ENCODE measurements around the gene FAM163B.
A peak's percentile ranks its signal among the peaks of the same experiment; 100 is the strongest.

Gene FAM163B

DNA sequence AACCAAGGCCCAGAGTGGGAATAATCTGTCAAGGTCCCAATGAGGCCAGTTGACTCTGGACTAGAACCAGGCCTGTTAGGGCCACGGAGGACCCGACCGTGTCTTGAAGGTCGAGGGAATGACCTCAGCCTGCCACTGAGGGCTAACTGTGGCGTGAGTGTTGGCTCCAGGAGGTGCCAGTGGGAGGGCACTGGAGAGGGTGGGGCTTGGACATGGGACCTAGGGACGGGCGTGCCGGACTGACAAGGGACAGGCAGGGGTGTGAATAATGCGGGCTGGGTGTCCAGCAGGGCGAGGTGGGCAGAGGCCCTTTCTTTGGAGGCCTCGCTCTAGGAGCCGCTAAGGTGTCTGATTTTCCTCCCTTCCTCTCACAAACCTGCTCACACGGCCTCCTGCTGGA is 67.2 kb downstream of the FAM163B start:
- no peak overlapping the region for H3K4me3 ChIP-seq (ENCODE audit: extremely low read depth, insufficient read depth, low read length, poor library complexity, severe bottlenecking)
- WGBS, 2 experiments (ENCODE audit: insufficient coverage in 2 of 2): 82 to 92% methylated on average over 5 to 7 of the region's 13 CpGs
- peaks cover 37% of the 10 kb centered on the region for H3K4me1 ChIP-seq (ENCODE audit: control insufficient read depth, insufficient read depth, low read length, poor library complexity, severe bottlenecking)
- H3K9me3 ChIP-seq (ENCODE audit: control insufficient read depth, low read length): no peaks in the 10 kb centered on the region
- peaks cover 83% of the 10 kb centered on the region for H3K36me3 ChIP-seq (ENCODE audit: control insufficient read depth, insufficient read depth, low read length)
- no peak overlapping the region for H3K27ac ChIP-seq (ENCODE audit: low read depth, low read length, severe bottlenecking)

DNA sequence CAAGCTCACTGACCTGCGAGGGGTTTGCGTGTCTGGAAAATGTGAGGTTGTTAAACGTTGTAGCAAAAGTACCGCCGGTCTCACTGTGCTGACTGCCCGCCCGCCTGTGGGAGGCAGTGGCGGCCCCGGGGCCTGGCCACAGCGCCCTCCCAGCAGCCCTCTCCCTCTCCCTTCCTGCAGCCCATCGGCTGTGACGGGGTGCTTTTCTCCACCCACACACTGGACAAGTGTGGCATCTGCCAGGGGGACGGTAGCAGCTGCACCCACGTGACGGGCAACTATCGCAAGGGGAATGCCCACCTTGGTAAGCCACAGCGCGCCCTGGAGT is 68.5 kb downstream of the FAM163B start:
- H3K36me3 ChIP-seq (ENCODE audit: control insufficient read depth, insufficient read depth, low read length): peaks cover 80% of the 10 kb centered on the region
- H3K9me3 ChIP-seq (ENCODE audit: control insufficient read depth, low read length): no peaks in the 10 kb centered on the region
- H3K27ac ChIP-seq (ENCODE audit: low read depth, low read length, severe bottlenecking): no peak overlapping the region
- 84 to 88% methylated on average over 16 to 18 of the region's 18 CpGs for WGBS, 2 experiments (ENCODE audit: insufficient coverage in 2 of 2)
- no peak overlapping the region for H3K4me3 ChIP-seq (ENCODE audit: extremely low read depth, insufficient read depth, low read length, poor library complexity, severe bottlenecking)
- peaks cover 40% of the 10 kb centered on the region for H3K4me1 ChIP-seq (ENCODE audit: control insufficient read depth, insufficient read depth, low read length, poor library complexity, severe bottlenecking)

DNA sequence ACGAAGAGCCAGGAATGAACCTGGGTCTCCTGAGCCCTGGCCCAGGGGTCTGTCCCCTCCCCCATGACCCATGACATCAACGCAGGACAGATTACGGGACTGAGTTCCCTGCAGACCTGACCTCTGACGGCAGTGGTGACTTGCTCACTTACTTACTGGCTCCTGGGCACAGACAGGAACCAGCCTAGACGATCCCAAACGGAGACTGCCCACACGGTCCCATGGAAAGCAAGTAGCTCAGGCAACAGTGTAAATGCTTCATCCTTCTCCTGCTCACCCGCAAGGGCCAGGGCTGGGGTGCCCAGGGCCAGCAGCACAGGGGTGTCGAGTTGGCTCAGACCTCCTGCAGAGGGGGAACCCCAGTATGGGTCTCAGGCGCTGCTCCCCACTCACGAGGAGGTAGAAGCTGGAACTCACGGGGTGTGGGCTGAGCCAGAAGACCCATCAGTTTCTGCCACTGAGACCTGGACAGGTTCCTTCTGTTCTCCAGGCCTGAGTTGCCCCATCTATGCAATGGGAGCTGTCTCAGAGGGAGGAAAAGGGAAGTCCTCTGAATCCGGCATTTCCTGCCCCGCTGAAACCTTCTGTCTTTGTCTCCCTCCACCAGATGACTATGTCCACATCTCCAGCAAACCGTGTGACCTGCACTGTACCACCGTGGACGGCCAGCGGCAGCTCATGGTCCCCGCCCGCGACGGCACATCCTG is 69.0 kb downstream of the FAM163B start:
- Histone ChIP-seq H3K9me3 (ENCODE audit: control insufficient read depth, low read length) (no peaks in the 10 kb centered on the region), H3K4me3 (ENCODE audit: extremely low read depth, insufficient read depth, low read length, poor library complexity, severe bottlenecking) (no peak overlapping the region), H3K36me3 (ENCODE audit: control insufficient read depth, insufficient read depth, low read length) (peaks cover 75% of the 10 kb centered on the region), H3K4me1 (ENCODE audit: control insufficient read depth, insufficient read depth, low read length, poor library complexity, severe bottlenecking) (peaks cover 38% of the 10 kb centered on the region), H3K27ac (ENCODE audit: low read depth, low read length, severe bottlenecking) (peak overlapping the region; percentile 29)
- 87 to 88% methylated on average over 16 to 22 of the region's 22 CpGs for WGBS, 2 experiments (ENCODE audit: insufficient coverage in 2 of 2)

DNA sequence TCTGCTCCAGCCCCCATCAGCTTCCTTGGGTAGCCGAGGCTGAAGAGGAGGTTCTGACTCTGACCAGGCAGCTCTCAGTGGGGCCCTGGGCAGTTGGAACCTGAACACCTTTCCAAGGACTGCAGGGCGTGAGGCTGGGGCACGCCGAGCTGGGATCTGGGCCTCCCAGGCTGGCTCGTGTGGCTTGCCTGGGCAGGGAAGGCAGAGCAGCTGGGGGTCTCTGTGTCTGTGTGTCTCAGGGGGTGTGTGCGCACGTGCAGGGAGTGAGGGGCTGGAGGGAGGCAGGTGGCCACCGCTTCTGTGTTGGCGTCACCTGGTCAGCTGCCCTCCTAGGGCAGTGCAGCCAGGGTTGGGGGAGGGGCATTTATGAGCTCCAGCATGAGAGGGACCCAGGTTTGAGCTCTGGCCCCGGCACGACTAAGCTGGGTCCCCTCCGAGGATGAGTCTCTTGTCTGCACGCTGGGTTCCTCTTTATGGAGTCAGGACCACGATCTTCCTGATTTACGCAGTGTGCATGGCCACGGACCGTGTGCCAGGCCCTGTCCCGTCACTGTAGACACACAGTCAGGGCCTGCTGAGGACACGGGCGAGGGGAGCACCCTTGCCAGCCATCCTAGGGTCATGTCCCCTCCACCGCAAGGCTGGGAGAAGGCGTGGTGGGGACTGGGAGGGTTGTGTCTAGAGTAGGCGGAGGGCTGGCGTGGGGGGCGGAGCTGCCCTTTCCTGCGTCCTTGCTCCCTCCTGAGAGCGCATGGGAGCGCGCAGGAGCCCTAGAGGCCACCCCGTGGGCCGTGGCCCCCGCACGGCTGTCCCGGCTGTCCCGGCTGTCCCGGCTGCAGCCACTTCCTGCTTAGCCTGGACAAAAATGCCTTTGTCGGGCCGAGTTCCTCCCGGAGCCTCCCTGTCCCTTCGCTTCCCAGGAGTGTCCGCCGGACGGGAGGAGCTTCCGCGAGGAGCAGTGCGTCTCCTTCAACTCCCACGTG is 70.0 kb downstream of the FAM163B start:
- H3K4me1 ChIP-seq (ENCODE audit: control insufficient read depth, insufficient read depth, low read length, poor library complexity, severe bottlenecking): peaks cover 36% of the 10 kb centered on the region
- H3K9me3 ChIP-seq (ENCODE audit: control insufficient read depth, low read length): no peaks in the 10 kb centered on the region
- 81 to 83% methylated on average over 35 to 47 of the region's 47 CpGs for WGBS, 2 experiments (ENCODE audit: insufficient coverage in 2 of 2)
- peak overlapping the region; percentile 29 for H3K27ac ChIP-seq (ENCODE audit: low read depth, low read length, severe bottlenecking)
- H3K4me3 ChIP-seq (ENCODE audit: extremely low read depth, insufficient read depth, low read length, poor library complexity, severe bottlenecking): no peak overlapping the region
- peaks cover 66% of the 10 kb centered on the region for H3K36me3 ChIP-seq (ENCODE audit: control insufficient read depth, insufficient read depth, low read length)

DNA sequence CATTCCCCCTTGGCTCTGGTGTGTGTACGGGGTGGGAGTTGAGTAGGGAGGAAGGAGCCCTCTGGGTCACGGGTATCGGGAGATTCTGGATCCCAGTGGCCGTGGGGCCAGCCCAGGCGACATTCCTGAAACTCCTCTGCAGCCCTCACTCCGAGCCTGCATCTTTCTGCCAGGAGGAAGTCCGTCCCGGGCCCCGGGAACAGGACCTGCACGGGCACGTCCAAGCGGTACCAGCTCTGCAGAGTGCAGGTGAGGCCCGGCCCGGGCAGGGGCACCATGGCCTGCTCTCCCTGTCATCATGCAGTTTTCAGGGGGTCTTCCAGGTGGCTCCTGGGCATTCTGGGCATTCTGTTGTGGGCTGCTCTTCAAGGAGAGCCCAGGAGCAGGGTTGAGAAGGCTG is 71.0 kb downstream of the FAM163B start:
- H3K9me3 ChIP-seq (ENCODE audit: control insufficient read depth, low read length): no peaks in the 10 kb centered on the region
- 96 to 98% methylated on average over 13 to 14 of the region's 14 CpGs for WGBS, 2 experiments (ENCODE audit: insufficient coverage in 2 of 2)
- H3K4me3 ChIP-seq (ENCODE audit: extremely low read depth, insufficient read depth, low read length, poor library complexity, severe bottlenecking): no peak overlapping the region
- H3K4me1 ChIP-seq (ENCODE audit: control insufficient read depth, insufficient read depth, low read length, poor library complexity, severe bottlenecking): peaks cover 45% of the 10 kb centered on the region
- H3K27ac ChIP-seq (ENCODE audit: low read depth, low read length, severe bottlenecking): no peak overlapping the region
- H3K36me3 ChIP-seq (ENCODE audit: control insufficient read depth, insufficient read depth, low read length): peaks cover 57% of the 10 kb centered on the region

DNA sequence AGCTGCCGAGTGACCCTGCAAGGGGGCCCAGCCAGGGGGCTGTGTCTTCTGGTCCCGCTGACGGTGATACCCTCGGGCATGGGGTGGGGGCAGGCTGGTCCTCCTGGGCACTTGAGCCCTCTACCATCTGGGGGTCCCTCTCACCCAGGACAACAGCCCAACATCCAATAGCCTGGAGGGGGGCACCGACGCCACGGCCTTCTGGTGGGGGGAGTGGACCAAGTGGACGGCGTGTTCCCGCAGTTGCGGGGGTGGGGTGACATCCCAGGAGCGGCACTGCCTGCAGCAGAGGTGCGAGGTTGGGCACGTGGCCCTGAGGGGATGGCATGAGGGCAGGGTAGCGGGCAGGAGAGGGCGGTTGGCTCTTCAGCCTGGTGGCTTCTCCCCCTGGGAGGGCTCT is 71.9 kb downstream of the FAM163B start:
- Histone ChIP-seq H3K4me3 (ENCODE audit: extremely low read depth, insufficient read depth, low read length, poor library complexity, severe bottlenecking) (peak overlapping the region; percentile 5), H3K36me3 (ENCODE audit: control insufficient read depth, insufficient read depth, low read length) (peaks cover 48% of the 10 kb centered on the region), H3K27ac (ENCODE audit: low read depth, low read length, severe bottlenecking) (no peak overlapping the region), H3K4me1 (ENCODE audit: control insufficient read depth, insufficient read depth, low read length, poor library complexity, severe bottlenecking) (peaks cover 48% of the 10 kb centered on the region), H3K9me3 (ENCODE audit: control insufficient read depth, low read length) (no peaks in the 10 kb centered on the region)
- WGBS, 2 experiments (ENCODE audit: insufficient coverage in 2 of 2): 89 to 96% methylated on average over 8 to 11 of the region's 16 CpGs

DNA sequence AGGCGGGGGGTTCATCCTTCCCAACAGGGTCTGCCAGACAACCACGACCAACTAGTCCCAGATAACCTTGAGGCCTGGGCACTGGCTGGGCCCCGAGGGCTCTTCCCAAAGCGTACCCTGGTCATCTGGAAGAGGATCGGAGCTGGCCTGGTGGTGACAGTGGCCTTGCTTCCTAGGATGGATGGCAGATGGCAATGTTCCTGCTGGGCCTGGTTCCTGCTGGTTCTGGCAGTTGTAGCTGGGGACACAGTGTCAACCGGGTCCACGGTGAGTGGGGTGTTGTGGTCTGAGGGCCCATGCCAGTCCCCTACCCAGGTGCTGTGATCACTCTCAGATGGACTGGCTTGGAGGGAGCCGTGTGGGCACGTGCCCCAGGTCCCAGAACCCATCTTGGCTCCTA is 72.7 kb downstream of the FAM163B start:
- no peaks in the 10 kb centered on the region for H3K9me3 ChIP-seq (ENCODE audit: control insufficient read depth, low read length)
- H3K27ac ChIP-seq (ENCODE audit: low read depth, low read length, severe bottlenecking): no peak overlapping the region
- 87 to 97% methylated on average over 9 of the region's 9 CpGs for WGBS, 2 experiments (ENCODE audit: insufficient coverage in 2 of 2)
- peak overlapping the region; percentile 49 for H3K4me3 ChIP-seq (ENCODE audit: extremely low read depth, insufficient read depth, low read length, poor library complexity, severe bottlenecking)
- H3K4me1 ChIP-seq (ENCODE audit: control insufficient read depth, insufficient read depth, low read length, poor library complexity, severe bottlenecking): peaks cover 48% of the 10 kb centered on the region
- H3K36me3 ChIP-seq (ENCODE audit: control insufficient read depth, insufficient read depth, low read length): peaks cover 40% of the 10 kb centered on the region

DNA sequence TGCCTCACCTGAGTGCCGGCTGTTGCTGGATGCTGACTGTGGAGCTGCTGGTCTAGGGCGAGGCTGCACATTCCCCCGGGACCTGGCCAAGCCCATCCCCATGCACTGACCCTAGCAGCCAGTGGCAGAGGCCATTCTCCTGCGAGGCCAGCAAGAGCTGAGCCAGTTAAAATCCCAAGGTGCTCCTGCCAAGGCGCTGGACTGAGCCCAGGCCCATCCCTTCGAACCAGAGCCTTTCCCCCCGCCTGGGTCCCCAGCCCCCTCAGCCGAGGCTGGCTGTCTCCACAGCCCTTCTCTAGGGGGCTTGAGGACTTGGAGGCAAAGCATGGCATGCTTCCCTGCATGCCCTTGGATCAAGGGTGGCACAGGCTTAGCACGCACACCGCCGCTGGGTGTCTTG is 73.1 kb downstream of the FAM163B start:
- 92 to 96% methylated on average over 8 to 9 of the region's 11 CpGs for WGBS, 2 experiments (ENCODE audit: insufficient coverage in 2 of 2)
- Histone ChIP-seq H3K9me3 (ENCODE audit: control insufficient read depth, low read length) (no peaks in the 10 kb centered on the region), H3K36me3 (ENCODE audit: control insufficient read depth, insufficient read depth, low read length) (peaks cover 36% of the 10 kb centered on the region), H3K4me1 (ENCODE audit: control insufficient read depth, insufficient read depth, low read length, poor library complexity, severe bottlenecking) (peaks cover 48% of the 10 kb centered on the region), H3K27ac (ENCODE audit: low read depth, low read length, severe bottlenecking) (no peak overlapping the region), H3K4me3 (ENCODE audit: extremely low read depth, insufficient read depth, low read length, poor library complexity, severe bottlenecking) (peak overlapping the region; percentile 49)

DNA sequence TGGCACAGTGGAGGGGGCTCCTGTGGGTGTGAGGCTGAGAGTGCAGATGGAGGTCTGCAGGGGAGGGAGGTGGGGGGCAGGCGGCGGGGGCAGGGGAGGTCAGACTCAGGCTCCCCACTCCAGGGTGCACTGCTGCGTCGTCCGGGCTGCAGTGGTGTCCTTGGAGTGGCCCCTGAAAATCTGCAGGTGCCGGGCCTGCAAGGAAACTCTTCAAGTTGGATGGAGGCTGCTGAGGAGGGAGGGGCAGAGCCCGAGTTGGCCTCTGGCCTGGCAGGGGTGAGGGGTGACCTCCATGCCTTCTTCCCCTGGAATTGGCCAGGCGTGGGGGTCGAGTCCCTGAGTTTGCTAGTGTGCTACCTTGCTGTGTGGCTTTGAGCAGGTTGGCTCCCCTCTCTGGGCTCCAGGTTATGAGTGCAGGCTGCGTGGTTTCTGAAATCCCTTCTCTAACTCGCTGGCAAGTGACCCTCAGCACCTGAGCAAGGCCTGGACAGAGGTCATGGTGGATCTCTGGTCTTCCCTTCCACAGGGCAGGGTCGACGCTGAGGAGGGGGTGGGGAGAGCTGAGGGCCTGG is 73.8 kb downstream of the FAM163B start:
- peaks cover 29% of the 10 kb centered on the region for H3K36me3 ChIP-seq (ENCODE audit: control insufficient read depth, insufficient read depth, low read length)

DNA sequence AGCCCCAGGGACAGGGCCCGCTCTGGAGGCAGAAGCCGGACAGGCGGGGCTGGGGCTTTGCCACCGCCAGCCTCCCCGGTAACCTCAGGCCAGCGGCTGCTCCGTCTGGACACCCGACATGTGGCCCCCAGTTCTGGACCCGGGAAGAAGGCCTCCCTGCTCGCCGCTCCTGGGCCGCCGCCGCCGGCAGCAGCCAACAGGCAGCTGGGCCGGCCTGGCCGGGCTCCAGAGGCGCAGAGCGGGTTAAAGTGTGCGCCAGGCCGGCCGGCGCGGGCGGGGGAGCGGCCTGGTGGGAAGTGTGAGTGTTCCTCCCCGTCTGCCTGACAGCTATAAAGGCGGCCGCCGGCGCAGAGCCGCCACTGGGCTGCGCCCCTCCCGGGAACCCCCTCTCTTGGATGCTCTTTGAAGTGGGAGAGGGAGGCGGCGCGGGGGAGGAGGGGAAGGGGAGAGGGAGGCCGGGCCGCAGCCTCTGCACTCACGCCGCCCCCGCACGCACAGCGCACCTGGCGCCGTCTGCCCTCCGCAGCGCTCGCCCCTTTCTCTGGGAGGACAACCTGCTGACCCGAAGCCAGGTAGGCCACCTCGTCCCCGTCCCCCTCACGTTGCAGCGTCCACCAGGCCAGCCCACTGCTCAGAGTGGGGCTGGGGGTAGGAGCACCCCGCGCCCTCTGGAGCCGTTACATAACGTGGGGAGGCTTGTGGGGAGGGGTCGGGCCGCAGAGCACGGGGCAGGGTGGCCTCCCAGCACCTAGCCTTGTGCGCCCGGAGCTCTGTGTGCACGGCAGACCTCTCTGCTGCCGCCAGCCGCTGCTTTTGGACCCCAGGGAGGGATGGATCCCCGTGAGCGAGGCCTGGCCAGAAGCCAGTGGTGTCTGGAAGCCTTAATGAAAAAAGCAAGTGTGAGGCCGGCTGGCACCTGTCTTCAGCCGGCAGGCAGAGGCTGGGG is 74.6 kb downstream of the FAM163B start, which contains the start of gene ADAMTSL2:
Gene ADAMTSL2 (plus strand): TSS at position 359 of the 946 bp plus-strand sequence. CDS start 2,009 bp downstream, outside the sequence.
- peak within 1 kb of the TSS; percentile 29 for H3K27ac ChIP-seq (ENCODE audit: low read depth, low read length, severe bottlenecking)
- H3K4me3 ChIP-seq (ENCODE audit: extremely low read depth, insufficient read depth, low read length, poor library complexity, severe bottlenecking): peak within 1 kb of the TSS; percentile 49

More for the DNA sequence above, 73.8 kb downstream of the FAM163B start:
- Histone ChIP-seq H3K4me1 (ENCODE audit: control insufficient read depth, insufficient read depth, low read length, poor library complexity, severe bottlenecking) (peaks cover 48% of the 10 kb centered on the region), H3K27ac (ENCODE audit: low read depth, low read length, severe bottlenecking) (no peak overlapping the region), H3K4me3 (ENCODE audit: extremely low read depth, insufficient read depth, low read length, poor library complexity, severe bottlenecking) (peak overlapping the region; percentile 49), H3K9me3 (ENCODE audit: control insufficient read depth, low read length) (no peaks in the 10 kb centered on the region)
- WGBS, 2 experiments (ENCODE audit: insufficient coverage in 2 of 2): 76 to 81% methylated on average over 3 to 10 of the region's 13 CpGs

More for the DNA sequence above, 74.6 kb downstream of the FAM163B start, which contains the start of gene ADAMTSL2:
- 9 to 14% methylated on average over 46 to 51 of the region's 70 CpGs for WGBS, 2 experiments (ENCODE audit: insufficient coverage in 2 of 2)
- Histone ChIP-seq H3K4me1 (ENCODE audit: control insufficient read depth, insufficient read depth, low read length, poor library complexity, severe bottlenecking) (peaks cover 44% of the 10 kb centered on the region), H3K9me3 (ENCODE audit: control insufficient read depth, low read length) (no peaks in the 10 kb centered on the region), H3K36me3 (ENCODE audit: control insufficient read depth, insufficient read depth, low read length) (peaks cover 23% of the 10 kb centered on the region)
